ENCODE results near the gene PARN. TPM values are rescaled to one million over a fixed set of nuclear protein-coding genes. Genes with fewer than 3 reads are reported as not detected.
"Not testable (repeated sequence)": the region's sequence is repeated elsewhere in the genome, so short reads cannot be mapped to it uniquely, and the experiment has no call there.

PARN gene
- total and polyA plus RNA-seq, 2 experiments from 2014 or later = 32.5 to 61.3 TPM

DNA sequence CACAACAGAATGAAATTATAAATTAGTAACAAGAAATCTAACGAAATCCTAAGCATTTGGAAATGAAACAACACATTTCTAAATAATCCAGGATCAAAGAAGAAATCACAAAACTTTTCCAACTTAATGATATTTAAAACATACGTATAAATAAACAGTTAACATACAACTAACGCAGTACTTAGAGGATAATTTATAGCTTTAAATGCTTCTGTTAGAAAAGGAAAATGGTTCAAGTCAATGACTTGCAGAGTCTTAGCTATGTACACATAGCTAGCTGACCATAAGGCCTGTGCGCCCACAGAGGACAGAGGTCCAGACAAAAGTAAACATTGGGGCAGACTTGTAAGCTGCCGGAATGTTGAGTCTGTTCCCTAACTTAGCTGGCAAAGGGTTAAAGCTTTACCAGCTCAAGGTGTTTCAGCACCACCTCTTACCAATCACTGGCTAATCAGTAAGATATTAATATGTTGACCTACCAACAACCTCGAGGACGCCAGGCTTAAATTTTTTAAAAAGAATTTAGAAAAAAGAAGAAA, 84.6 kb downstream of the PARN start:
- Mint-ChIP-seq H3K27ac (no peak overlapping the region; the same call in 1 of the 2 replicates), H3K4me3 (no peak overlapping the region), H3K9me3 (peaks cover 11% of the 10 kb centered on the region), H3K36me3 (ENCODE audit: low read depth) (peaks cover 48% of the 10 kb centered on the region), H3K4me1 (peaks cover 27% of the 10 kb centered on the region), H3K27me3 (ENCODE audit: insufficient read depth, low read depth, poor library complexity) (no peaks in the 10 kb centered on the region)
- Histone ChIP-seq H3K4me1 (ENCODE audit: insufficient read depth) (peaks cover 23% of the 10 kb centered on the region), H3K9me2 (ENCODE audit: insufficient read depth) (no peaks in the 10 kb centered on the region), H3K79me2 (replicated peaks; ENCODE audit: insufficient read depth) (peaks cover 6% of the 10 kb centered on the region), H4K20me1 (replicated peaks; ENCODE audit: insufficient read depth) (no peaks in the 10 kb centered on the region), H3K4me3 (no peak overlapping the region), H3F3A (replicated peaks; ENCODE audit: low read depth) (no peaks in the 10 kb centered on the region; the same call in 1 of the 2 replicates), H3K27ac (ENCODE audit: low read depth) (peak overlapping the region; percentile 35; the same call in 1 of the 2 replicates), H2AFZ (no peak overlapping the region), H3K36me3 (ENCODE audit: insufficient read depth) (0 out of 2 replicates have a peak, but pooled peaks cover 3% of the 10 kb centered on the region), H3K27me3 (ENCODE audit: insufficient read depth) (no peaks in the 10 kb centered on the region), H3K4me2 (no peak overlapping the region)
- ATAC-seq = no peak
- no peak for TF ChIP-seq JUNB (IDR thresholded peaks at IDR 0.05; ENCODE audit: unreplicated experiment)
- no peak for TF ChIP-seq NANOG (IDR thresholded peaks at IDR 0.05; ENCODE audit: borderline replicate concordance)
- no peak for TF ChIP-seq ZNF462 (CRISPR knock-in tag; IDR thresholded peaks at IDR 0.05)
- no peak for TF ChIP-seq POLR2AphosphoS5 (IDR thresholded peaks at IDR 0.05; ENCODE audit: low read depth)
- TF ChIP-seq, protein P1, sequence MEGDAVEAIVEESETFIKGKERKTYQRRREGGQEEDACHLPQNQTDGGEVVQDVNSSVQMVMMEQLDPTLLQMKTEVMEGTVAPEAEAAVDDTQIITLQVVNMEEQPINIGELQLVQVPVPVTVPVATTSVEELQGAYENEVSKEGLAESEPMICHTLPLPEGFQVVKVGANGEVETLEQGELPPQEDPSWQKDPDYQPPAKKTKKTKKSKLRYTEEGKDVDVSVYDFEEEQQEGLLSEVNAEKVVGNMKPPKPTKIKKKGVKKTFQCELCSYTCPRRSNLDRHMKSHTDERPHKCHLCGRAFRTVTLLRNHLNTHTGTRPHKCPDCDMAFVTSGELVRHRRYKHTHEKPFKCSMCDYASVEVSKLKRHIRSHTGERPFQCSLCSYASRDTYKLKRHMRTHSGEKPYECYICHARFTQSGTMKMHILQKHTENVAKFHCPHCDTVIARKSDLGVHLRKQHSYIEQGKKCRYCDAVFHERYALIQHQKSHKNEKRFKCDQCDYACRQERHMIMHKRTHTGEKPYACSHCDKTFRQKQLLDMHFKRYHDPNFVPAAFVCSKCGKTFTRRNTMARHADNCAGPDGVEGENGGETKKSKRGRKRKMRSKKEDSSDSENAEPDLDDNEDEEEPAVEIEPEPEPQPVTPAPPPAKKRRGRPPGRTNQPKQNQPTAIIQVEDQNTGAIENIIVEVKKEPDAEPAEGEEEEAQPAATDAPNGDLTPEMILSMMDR (conservative IDR thresholded peaks at IDR 0.05; ENCODE audit: low read depth in 2 of 2) = no peak
- TF ChIP-seq EZH2 (IDR thresholded peaks at IDR 0.05; ENCODE audit: low read depth, unreplicated experiment) = no peak
- TF ChIP-seq ZNF331 (CRISPR knock-in tag; IDR thresholded peaks at IDR 0.05; ENCODE audit: low read depth) = no peak
- TF ChIP-seq, protein P2, sequence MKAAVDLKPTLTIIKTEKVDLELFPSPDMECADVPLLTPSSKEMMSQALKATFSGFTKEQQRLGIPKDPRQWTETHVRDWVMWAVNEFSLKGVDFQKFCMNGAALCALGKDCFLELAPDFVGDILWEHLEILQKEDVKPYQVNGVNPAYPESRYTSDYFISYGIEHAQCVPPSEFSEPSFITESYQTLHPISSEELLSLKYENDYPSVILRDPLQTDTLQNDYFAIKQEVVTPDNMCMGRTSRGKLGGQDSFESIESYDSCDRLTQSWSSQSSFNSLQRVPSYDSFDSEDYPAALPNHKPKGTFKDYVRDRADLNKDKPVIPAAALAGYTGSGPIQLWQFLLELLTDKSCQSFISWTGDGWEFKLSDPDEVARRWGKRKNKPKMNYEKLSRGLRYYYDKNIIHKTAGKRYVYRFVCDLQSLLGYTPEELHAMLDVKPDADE (IDR thresholded peaks at IDR 0.05) = no peak
- no peak for DNase-seq (ENCODE audit: low spot score)

- DNase-seq (ENCODE audit: low spot score); H3K79me2 ChIP-seq (replicated peaks; ENCODE audit: insufficient read depth); H3F3A ChIP-seq (replicated peaks; ENCODE audit: low read depth); H3K4me2 ChIP-seq; H3K4me3 Mint-ChIP-seq; H3K9me2 ChIP-seq (ENCODE audit: insufficient read depth); H3K4me3 ChIP-seq; H3K27me3 Mint-ChIP-seq (ENCODE audit: insufficient read depth, low read depth, poor library complexity); H4K20me1 ChIP-seq (replicated peaks; ENCODE audit: insufficient read depth); H3K36me3 ChIP-seq (ENCODE audit: insufficient read depth); H3K27ac ChIP-seq (ENCODE audit: low read depth); H2AFZ ChIP-seq; H3K27me3 ChIP-seq (ENCODE audit: insufficient read depth); H3K27ac Mint-ChIP-seq; ATAC-seq: not testable (repeated sequence)
- H3K9me3 Mint-ChIP-seq = peaks cover 11% of the 10 kb centered on the region
- peaks cover 17% of the 10 kb centered on the region for H3K4me1 ChIP-seq (ENCODE audit: insufficient read depth)
- peaks cover 21% of the 10 kb centered on the region for H3K4me1 Mint-ChIP-seq
- H3K36me3 Mint-ChIP-seq (ENCODE audit: low read depth) = peaks cover 49% of the 10 kb centered on the region
These were observed 85.2 kb downstream of the PARN start for GRCh38 chr16:14544846-14545245.

Measured in GM23338 (cell line).